GM18505 (cell line): Measurements from ENCODE around the gene CYTH1.
"Not testable (repeated sequence)": the region's sequence is repeated elsewhere in the genome, so short reads cannot be mapped to it uniquely, and the experiment has no call there.

Source experiments
- ATAC-seq: cut with Tn5 transposase; IDR thresholded peaks from one replicate; pipeline ENCODE4 v1.9.1; 2021; ENCODE audit not compliant: unreplicated experiment
- POLR2A ChIP-seq: IDR thresholded peaks from 4 replicates; pipeline ENCODE4 v1.6.1; 2011; ENCODE audit warnings: borderline replicate concordance; ENCODE audit not compliant: insufficient read depth, insufficient read length; ENCODE audit errors: extremely low read depth

CYTH1 gene

DNA sequence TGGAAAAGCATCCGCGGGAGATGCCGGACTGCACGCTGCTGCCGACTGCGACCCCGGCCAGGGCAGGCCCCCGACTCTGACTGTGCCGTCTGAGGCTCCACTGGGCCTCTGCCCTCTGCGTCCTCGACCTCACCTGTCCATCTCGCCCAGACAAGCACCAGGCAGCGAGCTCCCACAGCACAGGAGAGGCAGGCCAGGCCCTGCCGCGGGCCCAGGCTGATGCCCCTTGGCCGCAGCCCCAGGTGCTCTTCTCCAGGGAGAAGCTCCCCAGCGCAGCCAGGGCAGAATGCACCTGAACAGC, 106.8 kb downstream of the CYTH1 start:
- no peak for TF ChIP-seq POLR2A
- no peak for ATAC-seq

DNA sequence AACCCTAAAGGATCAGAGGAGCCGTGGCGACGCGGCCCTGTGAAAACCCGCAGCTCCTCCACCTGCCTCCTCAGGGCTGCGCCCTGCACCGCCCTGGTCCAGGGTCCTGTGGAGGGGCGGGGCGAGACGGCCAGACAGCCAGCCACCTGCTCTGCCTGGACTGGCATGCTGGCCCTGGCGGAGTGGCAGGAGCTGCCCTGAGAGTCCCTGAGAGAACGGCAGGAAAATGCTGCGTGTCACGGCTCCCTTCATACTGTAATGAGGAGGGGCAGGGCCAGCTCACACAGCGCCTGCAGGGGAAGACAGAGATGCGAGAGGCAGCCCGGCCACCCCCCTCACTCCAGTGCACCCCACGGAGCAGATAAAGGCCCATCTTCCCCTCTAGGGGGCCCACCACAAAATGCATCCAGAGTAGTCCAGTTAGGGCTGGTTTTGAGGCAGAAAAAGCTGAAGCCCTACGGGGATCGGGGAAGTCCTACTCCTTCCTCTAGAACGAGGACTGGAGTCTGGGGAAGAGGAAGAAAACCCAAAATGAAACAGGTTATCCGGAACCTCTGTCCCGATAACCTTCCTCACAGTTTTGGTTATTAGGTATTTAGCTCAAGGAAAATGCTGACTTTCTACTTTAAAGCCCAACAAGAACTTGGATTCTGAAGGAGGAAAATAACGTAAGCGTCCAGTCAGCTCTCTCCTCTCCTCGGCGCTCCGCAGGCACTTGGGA, 107.3 kb downstream of the CYTH1 start:
- no peak for TF ChIP-seq POLR2A
- no peak for ATAC-seq

DNA sequence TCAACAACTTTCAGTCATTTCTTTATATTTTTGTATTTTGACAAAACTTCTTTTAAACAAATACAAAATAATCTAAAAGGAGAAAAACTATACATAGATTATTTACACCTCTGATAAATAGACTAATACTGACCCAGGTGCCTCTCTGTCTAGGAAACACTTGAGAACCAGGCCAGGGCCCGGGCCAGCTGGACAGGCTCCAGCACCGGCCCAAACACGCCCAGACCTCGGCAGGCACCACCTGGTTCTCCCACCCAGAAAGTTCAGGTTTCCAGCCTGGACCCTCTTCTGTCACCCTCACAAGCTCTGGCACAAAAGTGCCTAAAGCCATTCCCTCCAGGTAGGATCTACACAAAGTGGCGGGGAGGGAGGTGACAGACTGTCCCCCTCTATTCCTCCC, 107.9 kb downstream of the CYTH1 start:
- ATAC-seq: no peak
- no peak for TF ChIP-seq POLR2A

DNA sequence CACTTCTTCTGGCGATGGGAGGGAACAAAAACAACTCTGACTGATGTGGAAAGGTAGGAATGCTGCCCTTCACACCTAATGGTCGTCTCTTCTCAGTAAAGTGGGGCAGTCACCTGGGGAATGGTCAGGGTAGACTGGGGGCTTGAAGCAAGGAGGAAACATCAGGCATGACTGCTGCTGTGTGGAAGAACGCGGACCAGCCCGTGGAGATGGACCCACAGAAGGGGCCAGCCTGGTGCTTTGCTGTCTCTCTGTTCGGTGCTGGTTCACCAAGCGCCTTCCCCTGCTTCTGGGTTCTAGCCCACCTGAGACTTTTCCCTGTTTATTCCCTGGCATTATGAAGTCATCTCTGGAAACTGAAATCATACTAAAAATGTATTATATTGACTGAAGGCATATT, 108.7 kb downstream of the CYTH1 start:
- ATAC-seq: no peak
- no peak for TF ChIP-seq POLR2A

DNA sequence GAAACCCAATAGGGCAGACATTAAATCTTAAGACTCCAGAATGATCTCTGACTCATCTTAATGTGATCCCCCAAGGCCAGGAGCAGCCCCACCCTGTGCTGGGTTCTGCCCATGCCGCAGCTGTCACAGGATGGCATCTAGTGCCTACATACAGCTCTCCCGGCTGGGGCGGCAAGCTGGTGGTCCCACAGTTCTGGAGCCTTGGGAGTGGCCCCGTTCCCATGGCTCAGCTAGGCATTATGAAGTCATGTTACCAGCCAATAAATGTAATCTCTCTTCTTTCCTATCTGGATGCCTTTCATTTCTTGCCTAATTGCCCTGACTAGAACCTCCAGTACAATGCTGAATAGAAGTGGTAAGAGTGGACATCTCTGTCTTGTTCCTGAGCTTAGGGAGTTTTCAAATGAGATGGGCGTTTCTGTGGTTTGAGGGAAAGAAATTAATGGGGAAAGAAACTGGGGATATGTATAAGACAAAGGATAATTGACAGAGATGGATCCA, 109.2 kb downstream of the CYTH1 start:
- no peak for TF ChIP-seq POLR2A
- ATAC-seq: no peak

DNA sequence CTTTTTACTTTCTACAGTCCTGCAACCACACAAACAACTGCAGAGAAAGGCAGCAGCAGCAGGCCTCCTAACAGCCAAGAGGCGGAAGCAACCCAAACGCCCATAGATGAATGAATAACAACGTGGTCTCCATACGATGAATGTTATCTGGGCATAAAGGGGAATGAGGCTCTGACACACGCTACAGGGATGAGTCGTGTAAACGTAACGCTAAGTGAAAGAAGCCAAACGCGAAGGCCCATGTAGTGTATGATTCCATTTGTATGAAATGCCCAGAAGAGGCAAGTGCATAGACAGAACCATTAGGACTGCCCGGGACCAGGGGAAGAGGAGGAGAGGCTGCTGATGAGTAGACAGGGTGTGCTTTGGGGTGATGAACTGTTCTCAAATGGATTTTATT, 110.1 kb downstream of the CYTH1 start:
- peak; percentile 17 for TF ChIP-seq POLR2A
- ATAC-seq: no peak

DNA sequence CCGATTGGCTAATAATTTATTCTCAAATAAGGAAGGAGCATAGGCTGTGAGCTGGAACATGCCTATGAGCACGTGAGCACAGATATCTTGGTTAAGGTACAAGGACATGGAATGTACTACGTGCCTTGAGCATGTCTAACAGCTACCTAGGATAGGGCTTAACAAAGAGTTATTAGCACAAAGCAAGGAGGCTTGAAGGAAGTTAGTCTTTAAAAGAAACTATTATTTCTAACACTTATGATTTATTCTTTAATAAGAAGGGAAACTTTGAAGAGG, 110.4 kb downstream of the CYTH1 start:
- not testable (repeated sequence) for ATAC-seq

DNA sequence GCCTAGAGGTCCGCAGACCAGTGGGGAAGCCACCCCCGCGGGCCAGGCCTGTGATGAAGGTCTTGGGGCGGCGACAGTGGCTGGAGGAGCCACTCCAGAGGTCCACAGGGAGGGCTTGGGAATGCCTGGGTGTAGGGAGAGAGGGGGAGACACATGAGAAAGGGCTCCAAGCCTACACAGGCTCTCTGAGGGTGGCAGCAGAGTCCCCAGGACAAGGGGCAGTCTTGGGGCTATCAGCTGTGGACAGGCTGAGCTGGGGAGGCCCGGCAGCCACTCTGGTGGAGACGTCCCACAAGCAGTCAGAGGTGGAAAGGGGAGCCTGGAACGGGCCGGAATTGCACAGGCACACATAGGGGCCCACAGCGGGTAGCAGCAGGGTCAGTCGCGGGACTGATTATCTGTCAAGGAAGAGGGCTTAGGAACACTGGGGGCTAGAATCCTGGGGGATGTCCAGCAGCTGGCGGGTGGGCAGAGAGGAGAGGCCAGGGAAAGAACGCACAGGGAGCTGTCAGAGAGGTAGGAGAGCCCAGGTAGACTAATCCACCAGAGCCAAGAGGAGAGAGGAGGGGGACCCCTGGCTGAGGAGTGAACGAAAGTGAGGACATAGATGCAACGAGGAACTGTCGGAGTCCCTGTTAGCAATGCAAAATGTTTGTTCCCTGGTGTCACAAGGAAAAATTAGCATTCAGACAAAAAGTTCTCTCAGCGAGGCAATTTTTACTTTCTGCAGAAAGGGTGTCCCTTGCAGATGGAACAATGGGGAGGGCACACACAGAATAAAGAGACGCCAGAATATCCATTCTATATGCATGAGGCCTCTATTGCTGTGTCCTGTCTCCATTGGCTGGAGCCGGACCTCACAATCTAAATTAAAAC, 111.0 kb downstream of the CYTH1 start:
- ATAC-seq: no peak

DNA sequence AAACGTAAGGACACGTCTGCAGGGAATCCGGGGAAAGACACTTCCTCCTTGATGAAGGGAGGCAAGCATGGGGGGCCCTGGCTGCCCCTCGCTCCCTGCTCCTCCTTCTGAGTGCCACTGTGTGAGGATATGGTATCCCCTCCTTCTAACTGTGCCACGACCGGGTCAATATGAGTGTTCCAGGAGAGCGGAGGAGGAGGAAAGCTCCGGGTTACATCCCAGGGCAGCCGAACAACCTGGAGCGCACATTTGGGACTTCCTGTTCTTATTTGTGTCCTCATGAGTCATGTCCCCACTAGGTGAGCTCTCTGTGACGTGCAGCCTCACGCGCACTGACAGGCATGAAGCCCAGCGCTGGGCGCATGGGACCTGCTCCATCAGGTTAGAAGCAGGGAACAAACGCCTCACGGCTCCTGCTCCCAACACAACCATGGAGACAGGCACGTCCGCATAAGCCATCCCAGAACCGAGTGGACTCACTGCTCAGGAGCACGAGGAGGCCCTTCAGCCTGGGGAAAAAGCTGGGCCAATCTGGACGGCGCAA, 112.0 kb downstream of the CYTH1 start:
- ATAC-seq: no peak
- TF ChIP-seq POLR2A: no peak

More for the DNA sequence above, 111.0 kb downstream of the CYTH1 start:
- peak; percentile 8 for TF ChIP-seq POLR2A

DNA sequence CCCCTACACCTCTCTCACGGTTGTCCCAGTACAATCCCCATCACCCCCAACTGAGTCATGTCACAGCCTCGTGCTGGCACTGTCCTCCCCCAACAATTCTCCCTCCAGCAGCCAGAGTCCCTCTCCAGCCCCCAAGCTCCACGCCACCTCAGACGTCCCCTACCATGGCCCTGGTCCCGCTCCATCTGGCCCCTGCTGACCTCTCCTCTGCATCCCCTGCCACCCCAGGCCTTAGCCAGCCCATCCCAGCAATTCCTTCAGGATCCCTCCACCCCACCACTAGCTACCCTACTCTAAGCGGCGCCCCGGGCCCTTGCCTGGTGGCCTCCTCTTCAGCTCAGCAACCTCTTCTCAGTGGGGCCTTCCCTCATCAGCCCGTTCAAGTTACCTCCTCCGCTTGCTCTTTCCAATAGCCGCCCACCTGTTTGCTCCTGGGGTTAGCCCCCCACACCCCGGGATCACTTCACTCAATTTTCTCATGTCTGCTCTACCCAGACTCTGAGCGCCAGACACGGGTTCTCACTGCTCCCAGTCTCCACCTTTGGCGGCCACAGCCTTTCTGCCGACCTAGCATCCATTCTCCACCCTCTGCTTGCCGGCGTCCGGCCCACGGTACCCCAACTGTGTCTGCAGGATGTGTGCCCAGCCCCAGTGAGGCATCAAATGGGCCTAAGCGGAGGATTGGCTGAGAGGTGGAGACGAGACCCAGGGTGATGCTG, 112.7 kb downstream of the CYTH1 start:
- TF ChIP-seq POLR2A: no peak
- ATAC-seq: no peak

DNA sequence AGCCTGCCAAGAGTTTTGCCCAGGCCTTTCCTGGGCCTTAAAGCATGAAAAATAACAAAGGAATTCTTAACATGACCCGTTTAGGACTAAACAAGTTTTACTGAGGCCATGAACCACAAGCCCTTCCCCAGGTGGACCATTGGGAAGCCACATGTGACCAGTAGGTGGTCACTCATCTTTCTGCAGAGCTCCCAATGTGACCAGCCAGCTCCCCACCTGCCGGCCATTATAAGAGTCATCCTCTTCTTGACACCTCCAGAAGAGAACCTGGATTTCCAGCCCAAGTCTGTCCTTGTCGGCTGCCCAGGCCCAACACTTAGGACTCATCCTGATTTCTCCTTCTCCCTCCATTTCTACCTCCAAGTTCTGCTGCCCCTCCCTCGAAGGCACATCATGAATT, 113.2 kb downstream of the CYTH1 start:
- no peak for TF ChIP-seq POLR2A
- ATAC-seq: no peak

DNA sequence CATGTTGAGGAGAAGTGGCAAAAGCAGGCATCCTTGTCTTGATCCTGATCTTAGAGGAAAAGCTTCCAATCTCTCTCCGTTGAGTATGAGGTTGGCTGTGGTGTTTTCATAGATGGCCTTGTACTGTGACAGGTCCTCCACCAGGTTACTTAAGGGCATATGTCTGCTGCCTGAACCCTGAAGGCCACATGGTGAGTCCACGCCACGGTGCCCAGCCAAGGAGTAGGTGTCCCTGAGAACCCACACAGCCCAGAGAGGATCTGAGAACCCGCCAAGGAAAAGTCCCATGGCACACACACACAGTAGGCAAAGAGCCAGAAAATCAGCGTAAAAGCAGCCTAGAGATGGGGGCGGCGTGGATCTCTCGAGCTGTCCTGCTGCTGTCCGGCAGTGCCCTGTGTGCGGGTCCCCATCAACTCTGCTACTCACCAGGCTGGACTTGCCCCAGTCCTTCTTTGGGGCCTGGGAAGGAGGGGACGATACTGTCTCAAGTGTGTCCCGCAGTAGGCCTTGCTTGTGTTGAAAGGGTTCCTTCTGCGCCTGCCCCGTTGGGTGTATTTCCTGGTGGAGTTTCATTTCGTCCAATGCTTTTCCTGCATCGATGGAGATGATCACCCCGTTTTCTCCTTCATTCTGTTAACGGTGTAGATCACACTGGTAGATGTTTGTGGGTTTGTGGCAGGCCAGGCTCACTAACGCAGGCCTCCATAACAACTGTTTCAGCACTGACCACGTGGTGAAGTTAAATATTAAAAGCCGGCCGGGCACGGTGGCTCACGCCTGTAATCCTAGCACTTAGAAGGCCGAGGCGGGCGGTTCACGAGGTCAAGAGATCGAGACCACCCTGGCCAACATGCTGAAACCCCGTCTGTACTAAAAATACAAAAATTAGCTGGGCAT, 114.1 kb downstream of the CYTH1 start:
- no peak for ATAC-seq
- no peak for TF ChIP-seq POLR2A

DNA sequence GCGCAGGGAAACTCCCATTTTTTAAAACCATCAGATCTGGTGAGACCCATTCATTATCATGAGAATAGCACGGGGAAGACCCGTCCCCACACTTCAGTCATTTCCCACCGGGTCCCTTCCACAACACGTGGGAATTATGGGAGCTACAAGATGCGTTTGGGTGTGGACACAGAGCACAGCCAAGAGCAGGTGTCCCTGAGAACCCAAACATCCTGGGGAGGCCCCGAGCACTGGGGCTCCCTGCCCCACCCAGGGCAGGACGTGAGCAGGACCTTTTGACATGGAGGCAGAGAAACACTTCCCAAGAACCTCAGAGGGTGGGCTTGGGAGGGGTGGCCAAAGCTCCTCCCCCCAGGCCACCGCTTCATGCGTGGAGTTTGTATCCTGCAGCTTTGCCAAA, 115.0 kb downstream of the CYTH1 start:
- no peak for TF ChIP-seq POLR2A
- no peak for ATAC-seq
